ENCODE measurements around the gene SPRY1. TPM values are rescaled to one million over a fixed set of nuclear protein-coding genes. Genes with fewer than 3 reads are reported as not detected.

SPRY1 gene
- total and polyA plus RNA-seq, 4 donors: 11.1 to 20.3 (median 12.4) TPM

DNA sequence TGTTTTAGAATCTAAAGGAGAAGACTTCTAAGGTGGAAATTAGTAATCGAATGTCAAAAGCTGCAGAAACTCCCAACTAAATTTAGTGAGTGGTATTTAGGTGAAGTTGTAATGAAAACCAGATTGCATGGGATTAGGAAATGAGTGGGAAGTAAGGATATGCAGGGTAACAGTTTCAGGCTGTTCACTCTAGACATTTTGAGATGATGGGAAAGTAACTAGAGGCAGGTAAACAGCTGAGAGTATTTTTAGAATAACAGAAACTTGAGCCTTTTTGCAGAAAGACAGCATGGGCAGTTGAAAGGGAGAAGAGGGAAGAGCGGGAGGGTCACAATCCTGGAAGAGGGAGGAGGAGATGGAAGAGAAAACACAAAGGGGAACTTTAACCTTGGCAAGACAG lies 12.7 kb downstream of the SPRY1 start:
- Histone ChIP-seq H3K4me3 (ENCODE audit: low read depth in 1 of 3, low read length in 3 of 3) (no peak overlapping the region), H3K27me3 (ENCODE audit: control insufficient read depth in 4 of 4, insufficient read depth in 4 of 4, low read length in 3 of 4) (no peaks in the 10 kb centered on the region), H3K9ac (ENCODE audit: low read depth in 1 of 2, low read length in 2 of 2) (no peak overlapping the region), H3K36me3 (ENCODE audit: control insufficient read depth in 4 of 4, insufficient read depth in 3 of 4, low read depth in 1 of 4, low read length in 3 of 4) (no peaks in the 10 kb centered on the region), H3K4me1 (ENCODE audit: control insufficient read depth in 4 of 4, insufficient read depth in 4 of 4, low read length in 3 of 4) (peaks cover 8 to 29% (median 17%) of the 10 kb centered on the region in 4 donors), H3K9me3 (ENCODE audit: control insufficient read depth in 4 of 4, low read length in 3 of 4) (no peaks in the 10 kb centered on the region), H3K27ac (ENCODE audit: low read depth in 1 of 2, low read length in 2 of 2) (no peak overlapping the region)
- no peak for DNase-seq (ENCODE audit: low spot score)
- 94% methylated on average over 2 of the region's 2 CpGs for WGBS
- no peak for TF ChIP-seq HNF4G (IDR thresholded peaks at IDR 0.05)
- TF ChIP-seq TAF1 (conservative IDR thresholded peaks at IDR 0.05): no peak
- TF ChIP-seq NR2F2 (IDR thresholded peaks at IDR 0.05): no peak
- TF ChIP-seq, protein P1, sequence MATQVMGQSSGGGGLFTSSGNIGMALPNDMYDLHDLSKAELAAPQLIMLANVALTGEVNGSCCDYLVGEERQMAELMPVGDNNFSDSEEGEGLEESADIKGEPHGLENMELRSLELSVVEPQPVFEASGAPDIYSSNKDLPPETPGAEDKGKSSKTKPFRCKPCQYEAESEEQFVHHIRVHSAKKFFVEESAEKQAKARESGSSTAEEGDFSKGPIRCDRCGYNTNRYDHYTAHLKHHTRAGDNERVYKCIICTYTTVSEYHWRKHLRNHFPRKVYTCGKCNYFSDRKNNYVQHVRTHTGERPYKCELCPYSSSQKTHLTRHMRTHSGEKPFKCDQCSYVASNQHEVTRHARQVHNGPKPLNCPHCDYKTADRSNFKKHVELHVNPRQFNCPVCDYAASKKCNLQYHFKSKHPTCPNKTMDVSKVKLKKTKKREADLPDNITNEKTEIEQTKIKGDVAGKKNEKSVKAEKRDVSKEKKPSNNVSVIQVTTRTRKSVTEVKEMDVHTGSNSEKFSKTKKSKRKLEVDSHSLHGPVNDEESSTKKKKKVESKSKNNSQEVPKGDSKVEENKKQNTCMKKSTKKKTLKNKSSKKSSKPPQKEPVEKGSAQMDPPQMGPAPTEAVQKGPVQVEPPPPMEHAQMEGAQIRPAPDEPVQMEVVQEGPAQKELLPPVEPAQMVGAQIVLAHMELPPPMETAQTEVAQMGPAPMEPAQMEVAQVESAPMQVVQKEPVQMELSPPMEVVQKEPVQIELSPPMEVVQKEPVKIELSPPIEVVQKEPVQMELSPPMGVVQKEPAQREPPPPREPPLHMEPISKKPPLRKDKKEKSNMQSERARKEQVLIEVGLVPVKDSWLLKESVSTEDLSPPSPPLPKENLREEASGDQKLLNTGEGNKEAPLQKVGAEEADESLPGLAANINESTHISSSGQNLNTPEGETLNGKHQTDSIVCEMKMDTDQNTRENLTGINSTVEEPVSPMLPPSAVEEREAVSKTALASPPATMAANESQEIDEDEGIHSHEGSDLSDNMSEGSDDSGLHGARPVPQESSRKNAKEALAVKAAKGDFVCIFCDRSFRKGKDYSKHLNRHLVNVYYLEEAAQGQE (IDR thresholded peaks at IDR 0.05): no peak
- TF ChIP-seq SP1 (IDR thresholded peaks at IDR 0.05): no peak
- no peak for TF ChIP-seq HNF4A (conservative IDR thresholded peaks at IDR 0.05)
- TF ChIP-seq YY1 (IDR thresholded peaks at IDR 0.05): no peak
- TF ChIP-seq JUND (IDR thresholded peaks at IDR 0.05): no peak
- no peak for TF ChIP-seq RXRA (IDR thresholded peaks at IDR 0.05)
- TF ChIP-seq, protein P2, sequence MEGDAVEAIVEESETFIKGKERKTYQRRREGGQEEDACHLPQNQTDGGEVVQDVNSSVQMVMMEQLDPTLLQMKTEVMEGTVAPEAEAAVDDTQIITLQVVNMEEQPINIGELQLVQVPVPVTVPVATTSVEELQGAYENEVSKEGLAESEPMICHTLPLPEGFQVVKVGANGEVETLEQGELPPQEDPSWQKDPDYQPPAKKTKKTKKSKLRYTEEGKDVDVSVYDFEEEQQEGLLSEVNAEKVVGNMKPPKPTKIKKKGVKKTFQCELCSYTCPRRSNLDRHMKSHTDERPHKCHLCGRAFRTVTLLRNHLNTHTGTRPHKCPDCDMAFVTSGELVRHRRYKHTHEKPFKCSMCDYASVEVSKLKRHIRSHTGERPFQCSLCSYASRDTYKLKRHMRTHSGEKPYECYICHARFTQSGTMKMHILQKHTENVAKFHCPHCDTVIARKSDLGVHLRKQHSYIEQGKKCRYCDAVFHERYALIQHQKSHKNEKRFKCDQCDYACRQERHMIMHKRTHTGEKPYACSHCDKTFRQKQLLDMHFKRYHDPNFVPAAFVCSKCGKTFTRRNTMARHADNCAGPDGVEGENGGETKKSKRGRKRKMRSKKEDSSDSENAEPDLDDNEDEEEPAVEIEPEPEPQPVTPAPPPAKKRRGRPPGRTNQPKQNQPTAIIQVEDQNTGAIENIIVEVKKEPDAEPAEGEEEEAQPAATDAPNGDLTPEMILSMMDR (IDR thresholded peaks at IDR 0.05; ENCODE audit: low read depth, low read length, missing input control): no peak
- TF ChIP-seq, protein P3, sequence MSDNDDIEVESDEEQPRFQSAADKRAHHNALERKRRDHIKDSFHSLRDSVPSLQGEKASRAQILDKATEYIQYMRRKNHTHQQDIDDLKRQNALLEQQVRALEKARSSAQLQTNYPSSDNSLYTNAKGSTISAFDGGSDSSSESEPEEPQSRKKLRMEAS (IDR thresholded peaks at IDR 0.05): no peak
- TF ChIP-seq FOXA1 (IDR thresholded peaks at IDR 0.05): no peak
- TF ChIP-seq, protein P4, sequence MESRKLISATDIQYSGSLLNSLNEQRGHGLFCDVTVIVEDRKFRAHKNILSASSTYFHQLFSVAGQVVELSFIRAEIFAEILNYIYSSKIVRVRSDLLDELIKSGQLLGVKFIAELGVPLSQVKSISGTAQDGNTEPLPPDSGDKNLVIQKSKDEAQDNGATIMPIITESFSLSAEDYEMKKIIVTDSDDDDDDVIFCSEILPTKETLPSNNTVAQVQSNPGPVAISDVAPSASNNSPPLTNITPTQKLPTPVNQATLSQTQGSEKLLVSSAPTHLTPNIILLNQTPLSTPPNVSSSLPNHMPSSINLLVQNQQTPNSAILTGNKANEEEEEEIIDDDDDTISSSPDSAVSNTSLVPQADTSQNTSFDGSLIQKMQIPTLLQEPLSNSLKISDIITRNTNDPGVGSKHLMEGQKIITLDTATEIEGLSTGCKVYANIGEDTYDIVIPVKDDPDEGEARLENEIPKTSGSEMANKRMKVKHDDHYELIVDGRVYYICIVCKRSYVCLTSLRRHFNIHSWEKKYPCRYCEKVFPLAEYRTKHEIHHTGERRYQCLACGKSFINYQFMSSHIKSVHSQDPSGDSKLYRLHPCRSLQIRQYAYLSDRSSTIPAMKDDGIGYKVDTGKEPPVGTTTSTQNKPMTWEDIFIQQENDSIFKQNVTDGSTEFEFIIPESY (IDR thresholded peaks at IDR 0.05): no peak
- TF ChIP-seq EGR1 (IDR thresholded peaks at IDR 0.05; ENCODE audit: low read depth in 2 of 2): no peak

DNA sequence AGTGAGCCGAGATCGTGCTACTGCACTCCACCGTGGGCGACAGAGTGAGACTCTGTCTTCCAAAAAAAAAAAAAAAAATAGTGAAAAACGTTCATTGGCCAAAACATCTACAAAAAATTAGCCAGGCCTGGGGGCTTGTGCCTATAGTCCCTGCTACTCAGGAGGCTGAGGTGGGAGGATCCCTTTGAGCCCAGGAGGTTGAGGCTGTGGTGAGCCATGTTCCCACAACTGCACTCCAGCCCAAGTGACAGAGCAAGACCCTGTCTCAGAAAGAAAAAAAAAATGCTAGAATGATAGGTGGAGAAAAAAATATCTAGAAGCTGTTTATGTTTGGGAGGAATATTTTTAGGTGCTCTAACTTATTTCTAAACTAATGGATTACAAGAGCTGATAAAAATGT lies 14.9 kb downstream of the SPRY1 start:
- no peaks in the 10 kb centered on the region for H3K36me3 ChIP-seq (ENCODE audit: control insufficient read depth in 4 of 4, insufficient read depth in 3 of 4, low read depth in 1 of 4, low read length in 3 of 4)
- no peak overlapping the region for H3K27ac ChIP-seq (ENCODE audit: low read depth in 1 of 2, low read length in 2 of 2)
- peaks cover 8 to 22% (median 15%) of the 10 kb centered on the region in 4 donors for H3K4me1 ChIP-seq (ENCODE audit: control insufficient read depth in 4 of 4, insufficient read depth in 4 of 4, low read length in 3 of 4)
- 86% methylated on average over 5 of the region's 5 CpGs for WGBS
- no peak overlapping the region for H3K4me3 ChIP-seq (ENCODE audit: low read depth in 1 of 3, low read length in 3 of 3)
- no peak for DNase-seq (ENCODE audit: low spot score)
- no peaks in the 10 kb centered on the region for H3K9me3 ChIP-seq (ENCODE audit: control insufficient read depth in 4 of 4, low read length in 3 of 4)
- H3K27me3 ChIP-seq (ENCODE audit: control insufficient read depth in 4 of 4, insufficient read depth in 4 of 4, low read length in 3 of 4): no peaks in the 10 kb centered on the region
- H3K9ac ChIP-seq (ENCODE audit: low read depth in 1 of 2, low read length in 2 of 2): no peak overlapping the region
- TF ChIP-seq NR2F2 (IDR thresholded peaks at IDR 0.05) (no peak), YY1 (IDR thresholded peaks at IDR 0.05) (no peak), JUND (IDR thresholded peaks at IDR 0.05) (no peak), RXRA (IDR thresholded peaks at IDR 0.05) (no peak), SP1 (IDR thresholded peaks at IDR 0.05) (no peak), TAF1 (conservative IDR thresholded peaks at IDR 0.05) (no peak), EGR1 (IDR thresholded peaks at IDR 0.05; ENCODE audit: low read depth in 2 of 2) (no peak), RAD21 (IDR thresholded peaks at IDR 0.05) (no peak), FOXA2 (IDR thresholded peaks at IDR 0.05) (no peak), HNF4G (IDR thresholded peaks at IDR 0.05) (no peak), FOXA1 (IDR thresholded peaks at IDR 0.05) (no peak), HNF4A (conservative IDR thresholded peaks at IDR 0.05) (no peak), GABPA (IDR thresholded peaks at IDR 0.05 in 1 of 2, conservative IDR thresholded peaks at IDR 0.05 in 1 of 2) (no peak)
- TF ChIP-seq, protein P2 (IDR thresholded peaks at IDR 0.05; ENCODE audit: low read depth, low read length, missing input control): no peak
- TF ChIP-seq, protein P3 (IDR thresholded peaks at IDR 0.05): no peak
- TF ChIP-seq, protein P4 (IDR thresholded peaks at IDR 0.05): no peak
- TF ChIP-seq, protein P5, sequence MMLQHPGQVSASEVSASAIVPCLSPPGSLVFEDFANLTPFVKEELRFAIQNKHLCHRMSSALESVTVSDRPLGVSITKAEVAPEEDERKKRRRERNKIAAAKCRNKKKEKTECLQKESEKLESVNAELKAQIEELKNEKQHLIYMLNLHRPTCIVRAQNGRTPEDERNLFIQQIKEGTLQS (IDR thresholded peaks at IDR 0.05): no peak

All from liver (tissue), 9 donors.